Thymus (tissue), 11 donors: ENCODE results near the gene RNF220. TPM values are rescaled to one million over a fixed set of nuclear protein-coding genes. Genes with fewer than 3 reads are reported as not detected.

Experiments
- DNase-seq, 9 donors: peaks; one replicate each; pipeline ENCODE4 v3.0.0-alpha.2; 2013; ENCODE audit warnings: low spot score in 9 of 9, low read depth in 6 of 9, missing footprints in 1 of 9
- H3K27ac ChIP-seq, 2 donors: one replicate each; pipeline ENCODE4 v1.5.1; 2013; ENCODE audit warnings: control low read depth in 1 of 2, low read depth in 1 of 2, low read length in 1 of 2, mild to moderate bottlenecking in 1 of 2, moderate library complexity in 1 of 2
- H3K27me3 ChIP-seq, 2 donors: one replicate each; pipeline ENCODE4 v1.5.1; 2013; ENCODE audit warnings: low read length in 1 of 2; ENCODE audit not compliant: control insufficient read depth in 2 of 2, insufficient read depth in 1 of 2
- H3K36me3 ChIP-seq, 2 donors: one replicate each; pipeline ENCODE4 v1.5.1; 2013; ENCODE audit warnings: low read length in 1 of 2, mild to moderate bottlenecking in 1 of 2, moderate library complexity in 1 of 2; ENCODE audit not compliant: control insufficient read depth in 2 of 2, insufficient read depth in 2 of 2
- H3K4me1 ChIP-seq, 2 donors: one replicate each; pipeline ENCODE4 v1.5.1; 2013; ENCODE audit warnings: low read length in 2 of 2; ENCODE audit not compliant: control insufficient read depth in 2 of 2, insufficient read depth in 2 of 2
- H3K4me3 ChIP-seq, 2 donors: one replicate each; pipeline ENCODE4 v1.5.1; 2013; ENCODE audit warnings: low read length in 2 of 2, control low read depth in 1 of 2, mild to moderate bottlenecking in 1 of 2
- H3K9me3 ChIP-seq, 2 donors: one replicate each; pipeline ENCODE4 v1.5.1; 2013; ENCODE audit warnings: low read length in 1 of 2, mild to moderate bottlenecking in 1 of 2; ENCODE audit not compliant: control insufficient read depth in 2 of 2, insufficient read depth in 1 of 2
- WGBS: extraction: QIAGEN DNeasy Blood & Tissue Kit; methylation state at CpG from one replicate; pipeline ENCODE4 v1.1.7; 2013; 5-methylcytosine and 5-hydroxymethylcytosine counted together
- polyA plus RNA-seq: library from polyadenylated mRNA; stranded (reverse); fragments of 200-250 nt; gene quantifications from one replicate; pipeline ENCODE4 v1.2.3, GENCODE V29; 2013
- total RNA-seq: library from RNA; stranded (reverse); fragments of 120-200 nt; gene quantifications from one replicate; pipeline ENCODE4 v1.2.4, GENCODE V29; 2013
- donor health status: healthy.

RNF220 gene
- total and polyA plus RNA-seq, 2 donors: 66.3 to 70.0 TPM

DNA sequence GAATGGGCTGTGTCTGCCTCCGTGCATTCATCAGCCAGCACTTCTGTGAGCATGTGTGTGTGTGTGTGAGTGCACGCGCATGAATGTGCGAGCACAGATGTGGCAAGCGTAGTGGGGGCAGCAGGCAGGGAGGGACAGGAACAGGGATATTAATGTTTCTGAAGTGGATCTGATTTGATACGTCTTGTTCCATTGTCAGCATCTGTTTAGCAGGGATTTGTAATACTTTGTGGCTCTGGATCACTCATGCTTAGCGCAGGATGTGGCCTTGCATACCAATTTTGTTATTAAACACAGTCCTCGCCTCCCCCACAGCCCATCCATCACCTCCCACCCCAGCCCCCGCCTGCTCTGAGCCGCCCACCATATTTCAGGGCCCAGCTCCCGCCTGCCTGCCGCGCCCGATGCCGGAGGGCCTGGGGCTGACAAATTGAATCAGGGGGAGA, 216.8 kb downstream of the RNF220 start:
- Histone ChIP-seq H3K27me3 (peaks cover 0 to 1% of the 10 kb centered on the region in 2 donors), H3K4me3 (no peak overlapping the region), H3K9me3 (no peaks in the 10 kb centered on the region), H3K4me1 (no peaks in the 10 kb centered on the region), H3K36me3 (no peaks in the 10 kb centered on the region), H3K27ac (no peak overlapping the region)
- 97% methylated on average over 15 of the region's 15 CpGs for WGBS
- no peak for DNase-seq

DNA sequence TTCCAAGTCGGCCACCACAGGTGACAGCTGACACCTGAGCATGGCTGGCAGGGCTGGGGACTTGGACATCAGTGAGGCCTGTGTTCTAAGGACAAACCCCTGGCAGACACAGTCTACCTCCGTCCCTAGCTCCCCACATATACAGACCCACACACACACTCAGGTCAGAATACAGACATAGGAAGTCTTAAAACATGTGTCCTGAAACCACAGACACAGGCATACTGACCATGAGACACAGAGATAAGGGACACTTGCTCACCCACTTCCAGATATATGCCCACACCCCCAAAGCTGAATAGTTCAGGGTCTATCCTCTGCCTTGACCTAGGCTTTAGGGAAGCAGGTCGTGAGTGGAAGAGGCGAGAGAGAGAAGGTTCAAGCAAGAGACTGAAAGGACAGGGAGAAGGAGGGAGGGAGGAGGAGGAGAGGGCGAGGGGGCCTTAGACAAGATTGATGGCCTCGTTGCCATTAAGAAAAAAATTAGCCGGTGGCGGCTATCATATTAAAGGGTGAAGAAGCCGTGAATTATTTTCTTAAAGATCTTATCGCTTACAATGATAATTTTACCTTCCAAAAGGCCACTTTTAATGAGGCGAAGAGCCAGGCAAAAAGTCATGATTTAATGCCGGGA, 219.3 kb downstream of the RNF220 start:
- 94% methylated on average over 12 of the region's 12 CpGs for WGBS
- Histone ChIP-seq H3K27ac (no peak overlapping the region), H3K27me3 (no peaks in the 10 kb centered on the region), H3K4me3 (no peak overlapping the region), H3K36me3 (no peaks in the 10 kb centered on the region), H3K4me1 (no peaks in the 10 kb centered on the region), H3K9me3 (no peaks in the 10 kb centered on the region)
- DNase-seq: no peak

DNA sequence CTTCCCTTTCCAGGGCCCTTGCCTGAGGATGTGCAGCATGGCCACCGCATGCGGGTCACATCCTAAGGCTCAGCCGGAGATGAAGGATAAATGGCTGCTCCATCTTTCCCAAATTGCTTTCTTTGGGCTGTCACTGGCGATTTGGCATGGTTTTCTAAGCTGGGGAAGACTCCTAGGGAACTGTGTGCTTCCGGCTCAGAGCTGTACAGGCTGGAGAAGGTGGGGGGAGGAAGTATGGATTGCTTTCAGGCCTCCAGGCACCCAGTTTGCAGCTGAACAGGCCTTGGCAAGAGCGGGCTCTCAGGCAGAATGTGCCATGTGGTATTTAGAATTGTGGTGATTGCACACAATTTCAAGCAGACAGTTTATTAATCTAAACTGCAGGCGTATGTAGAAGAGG, 220.3 kb downstream of the RNF220 start:
- H3K36me3 ChIP-seq: no peaks in the 10 kb centered on the region
- 97% methylated on average over 7 of the region's 7 CpGs for WGBS
- H3K9me3 ChIP-seq: no peaks in the 10 kb centered on the region

DNA sequence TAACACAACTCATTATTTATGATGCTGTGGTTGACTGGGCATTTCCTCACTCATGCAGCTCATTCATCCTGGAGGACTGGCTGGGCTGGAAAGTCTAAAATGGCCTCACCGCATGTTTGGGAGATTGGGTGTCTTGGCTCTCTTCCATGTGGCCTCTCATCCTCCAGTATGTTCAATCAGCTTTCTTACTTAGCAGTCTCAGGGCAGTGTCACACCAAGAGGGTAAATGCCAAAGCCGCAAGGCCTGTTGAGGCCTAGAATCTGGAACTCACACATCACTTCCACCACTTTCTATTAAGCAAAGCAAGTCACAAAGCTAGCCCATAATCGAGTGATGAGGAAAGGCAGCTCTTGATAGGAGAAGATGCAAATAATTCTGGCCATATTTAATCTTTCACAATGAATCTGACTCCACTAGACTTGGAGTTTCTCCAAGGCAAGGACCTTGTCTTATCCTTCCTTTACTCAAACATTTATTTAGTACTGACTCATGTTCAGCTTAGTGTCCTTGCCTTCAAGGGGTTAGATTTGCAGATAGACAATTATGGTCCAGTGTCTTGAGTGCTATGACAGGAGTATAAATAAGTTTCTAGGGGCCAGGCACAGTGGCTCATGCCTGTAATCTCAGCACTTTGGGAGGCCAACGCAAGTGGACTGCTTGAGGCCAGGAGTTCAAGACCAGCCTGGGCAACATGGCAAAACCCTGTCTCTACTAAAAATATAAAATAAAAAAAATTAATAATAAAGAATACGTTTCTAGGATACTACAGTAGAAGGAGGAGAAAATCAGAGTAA, 224.1 kb downstream of the RNF220 start:
- H3K4me1 ChIP-seq: peaks cover 13 to 19% of the 10 kb centered on the region in 2 donors
- H3K4me3 ChIP-seq: no peak overlapping the region
- H3K9me3 ChIP-seq: no peaks in the 10 kb centered on the region
- DNase-seq: no peak
- no peak overlapping the region for H3K27ac ChIP-seq
- H3K27me3 ChIP-seq: no peaks in the 10 kb centered on the region
- WGBS: 97% methylated on average over 5 of the region's 5 CpGs
- H3K36me3 ChIP-seq: peaks cover 10 to 16% of the 10 kb centered on the region in 2 donors

More for the DNA sequence above, 220.3 kb downstream of the RNF220 start:
- no peaks in the 10 kb centered on the region for H3K4me1 ChIP-seq
- DNase-seq: no peak
- H3K4me3 ChIP-seq: no peak overlapping the region
- H3K27ac ChIP-seq: no peak overlapping the region
- H3K27me3 ChIP-seq: no peaks in the 10 kb centered on the region

DNA sequence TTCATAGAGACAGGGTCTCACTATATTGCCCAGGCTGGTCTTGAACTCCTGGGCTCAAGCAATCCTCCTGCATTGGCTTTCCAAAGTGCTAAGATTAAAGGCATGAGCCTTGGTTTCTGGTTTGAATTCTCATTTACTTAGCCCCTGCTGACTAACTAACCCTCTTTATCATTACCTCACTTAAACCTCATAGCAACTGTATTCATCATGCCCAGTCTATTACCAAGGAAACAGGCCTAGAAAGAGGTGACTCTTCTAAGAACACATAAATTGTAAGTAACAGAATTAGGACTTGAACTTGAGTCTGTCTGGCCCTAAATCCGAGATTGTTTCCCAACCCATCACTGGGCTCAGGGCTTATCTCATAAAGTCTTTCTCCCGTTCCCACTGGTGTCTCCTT, 225.1 kb downstream of the RNF220 start:
- WGBS: 99% methylated on average over 2 of the region's 2 CpGs
- no peaks in the 10 kb centered on the region for H3K27me3 ChIP-seq
- H3K9me3 ChIP-seq: no peaks in the 10 kb centered on the region
- DNase-seq: no peak
- H3K4me3 ChIP-seq: no peak overlapping the region
- H3K36me3 ChIP-seq: peaks cover 18 to 25% of the 10 kb centered on the region in 2 donors
- H3K4me1 ChIP-seq: peaks cover 13 to 19% of the 10 kb centered on the region in 2 donors
- H3K27ac ChIP-seq: no peak overlapping the region

DNA sequence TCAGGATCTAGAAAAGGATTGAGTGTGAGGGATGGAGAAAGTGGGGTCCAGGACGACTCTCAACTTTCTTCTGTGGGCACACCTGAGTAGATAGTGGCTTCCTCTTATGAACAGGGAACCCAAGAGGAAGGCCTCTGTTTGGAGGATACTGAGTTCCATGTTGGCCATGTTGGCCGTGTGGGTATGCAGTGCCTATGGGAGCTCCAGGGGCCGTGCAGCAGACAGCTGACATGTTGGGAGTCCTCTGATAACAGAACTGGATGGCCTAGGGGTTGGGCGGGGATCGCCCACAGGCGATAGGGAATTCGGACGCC, 226.2 kb downstream of the RNF220 start:
- Histone ChIP-seq H3K27me3 (no peaks in the 10 kb centered on the region), H3K9me3 (no peaks in the 10 kb centered on the region), H3K27ac (peak overlapping the region; percentile 95 to 99), H3K4me3 (peak overlapping the region; percentile 81 to 94), H3K4me1 (peaks cover 13 to 19% of the 10 kb centered on the region in 2 donors), H3K36me3 (peaks cover 30 to 37% of the 10 kb centered on the region in 2 donors)
- 44% methylated on average over 8 of the region's 8 CpGs for WGBS
- peak in 5 of 9 donors; percentile 5 to 24 (median 11) for DNase-seq

DNA sequence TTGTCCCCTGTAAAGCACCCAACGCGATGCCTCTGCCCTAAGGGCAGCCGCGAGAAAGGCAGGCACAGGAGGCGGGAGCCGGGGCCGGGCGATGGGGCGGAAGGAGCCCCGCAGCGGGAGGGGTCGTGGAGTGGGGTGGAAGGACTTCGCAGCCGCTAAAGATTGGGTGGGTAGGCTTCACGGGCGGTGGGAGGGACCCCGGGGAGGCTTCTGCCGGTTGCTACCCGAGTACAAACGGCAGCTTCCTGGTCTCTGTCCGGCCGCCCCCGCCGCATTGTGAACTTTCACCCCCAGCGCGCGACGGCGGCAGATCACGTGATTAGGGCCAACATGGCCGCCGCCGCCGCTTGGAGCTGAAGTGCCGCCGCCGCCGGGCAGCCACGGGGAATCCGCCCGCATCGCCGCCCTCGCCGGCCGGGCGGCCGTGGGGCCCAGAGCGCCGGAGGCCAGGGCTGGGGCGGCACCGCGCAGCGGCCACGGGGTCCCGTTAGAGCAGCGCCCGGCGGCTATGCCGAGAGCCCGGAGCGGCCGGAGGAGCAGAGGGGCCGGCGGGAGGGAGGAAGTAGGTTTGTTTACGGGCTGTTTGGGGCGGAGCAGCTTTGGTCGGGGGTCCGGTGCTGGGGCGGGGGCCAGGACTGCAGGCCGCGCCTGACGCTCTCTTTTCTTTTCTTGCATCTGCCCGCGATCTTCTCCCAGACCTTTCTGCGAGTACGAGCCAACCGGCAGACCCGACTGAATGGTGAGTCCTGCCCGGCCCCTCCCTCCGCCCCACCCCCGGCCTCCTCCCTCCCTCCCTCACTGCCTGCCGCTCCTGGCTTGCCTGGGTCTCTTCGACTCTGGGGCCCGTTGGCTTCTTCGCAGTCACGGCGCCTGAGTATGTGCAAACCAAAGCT, 226.8 kb downstream of the RNF220 start:
- H3K36me3 ChIP-seq: peaks cover 36 to 43% of the 10 kb centered on the region in 2 donors
- peak overlapping the region; percentile 96 to 99 for H3K27ac ChIP-seq
- DNase-seq: peak; percentile 54 to 93 (median 82)
- no peaks in the 10 kb centered on the region for H3K9me3 ChIP-seq
- WGBS: 1% methylated on average over 88 of the region's 88 CpGs
- peaks cover 13 to 19% of the 10 kb centered on the region in 2 donors for H3K4me1 ChIP-seq
- peak overlapping the region; percentile 81 to 94 for H3K4me3 ChIP-seq
- H3K27me3 ChIP-seq: no peaks in the 10 kb centered on the region

DNA sequence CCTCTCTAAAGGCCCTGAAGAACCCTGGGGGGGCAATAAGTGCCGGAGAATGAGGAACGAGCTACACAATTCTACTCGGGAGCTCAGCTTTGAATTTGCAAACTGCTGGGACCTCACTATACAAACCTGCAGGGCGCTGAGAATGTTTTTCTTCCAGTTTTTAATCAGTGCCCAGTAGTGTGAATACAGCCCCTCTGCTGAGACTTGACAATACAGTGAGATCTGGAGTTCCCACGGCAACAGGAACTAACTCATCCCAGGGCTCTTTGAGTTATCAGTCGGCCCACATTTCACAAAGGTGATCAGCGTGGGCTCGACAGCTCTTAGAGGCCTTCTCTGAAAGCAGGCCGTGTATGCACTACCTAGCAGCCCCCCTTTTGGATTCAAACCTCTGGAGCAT, 227.5 kb downstream of the RNF220 start:
- peaks cover 43 to 50% of the 10 kb centered on the region in 2 donors for H3K36me3 ChIP-seq

More for the DNA sequence above, 227.5 kb downstream of the RNF220 start:
- H3K4me1 ChIP-seq: peaks cover 13 to 19% of the 10 kb centered on the region in 2 donors
- peak overlapping the region; percentile 96 to 99 for H3K27ac ChIP-seq
- H3K27me3 ChIP-seq: no peaks in the 10 kb centered on the region
- H3K4me3 ChIP-seq: peak overlapping the region; percentile 81 to 94
- no peaks in the 10 kb centered on the region for H3K9me3 ChIP-seq
- DNase-seq: no peak
- 74% methylated on average over 9 of the region's 9 CpGs for WGBS
